PC-3 (cell line): ENCODE results near the gene DCTN3.

Experiments
- EZH2 ChIP-seq: fragments of 300-600 bp; sonication (generic); IDR thresholded peaks from one replicate; pipeline ENCODE4 v1.6.1; 2017; ENCODE audit warnings: antibody characterized with exemption, mild to moderate bottlenecking, low read length; ENCODE audit not compliant: unreplicated experiment
- TF ChIP-seq, protein P1 (sequence below): fragments of 300-600 bp; sonication (generic); conservative IDR thresholded peaks from 2 replicates; pipeline ENCODE4 v1.5.1; 2017; ENCODE audit warnings: antibody characterized with exemption, low read depth, mild to moderate bottlenecking, low read length

GRCh38 chr9:34599546-34599945 is 20.7 kb downstream of the DCTN3 start:
- TF ChIP-seq, protein P1, sequence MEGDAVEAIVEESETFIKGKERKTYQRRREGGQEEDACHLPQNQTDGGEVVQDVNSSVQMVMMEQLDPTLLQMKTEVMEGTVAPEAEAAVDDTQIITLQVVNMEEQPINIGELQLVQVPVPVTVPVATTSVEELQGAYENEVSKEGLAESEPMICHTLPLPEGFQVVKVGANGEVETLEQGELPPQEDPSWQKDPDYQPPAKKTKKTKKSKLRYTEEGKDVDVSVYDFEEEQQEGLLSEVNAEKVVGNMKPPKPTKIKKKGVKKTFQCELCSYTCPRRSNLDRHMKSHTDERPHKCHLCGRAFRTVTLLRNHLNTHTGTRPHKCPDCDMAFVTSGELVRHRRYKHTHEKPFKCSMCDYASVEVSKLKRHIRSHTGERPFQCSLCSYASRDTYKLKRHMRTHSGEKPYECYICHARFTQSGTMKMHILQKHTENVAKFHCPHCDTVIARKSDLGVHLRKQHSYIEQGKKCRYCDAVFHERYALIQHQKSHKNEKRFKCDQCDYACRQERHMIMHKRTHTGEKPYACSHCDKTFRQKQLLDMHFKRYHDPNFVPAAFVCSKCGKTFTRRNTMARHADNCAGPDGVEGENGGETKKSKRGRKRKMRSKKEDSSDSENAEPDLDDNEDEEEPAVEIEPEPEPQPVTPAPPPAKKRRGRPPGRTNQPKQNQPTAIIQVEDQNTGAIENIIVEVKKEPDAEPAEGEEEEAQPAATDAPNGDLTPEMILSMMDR, result no peak
- TF ChIP-seq EZH2, result no peak
